GM19035 (cell line): Measurements from ENCODE around the gene MYO9A.
A peak's percentile ranks its signal among the peaks of the same experiment; 100 is the strongest.

Experiments used
- ATAC-seq: cut with Tn5 transposase; IDR thresholded peaks from one replicate; pipeline ENCODE4 v1.9.1; 2021; ENCODE audit not compliant: unreplicated experiment

Gene MYO9A, protein sequence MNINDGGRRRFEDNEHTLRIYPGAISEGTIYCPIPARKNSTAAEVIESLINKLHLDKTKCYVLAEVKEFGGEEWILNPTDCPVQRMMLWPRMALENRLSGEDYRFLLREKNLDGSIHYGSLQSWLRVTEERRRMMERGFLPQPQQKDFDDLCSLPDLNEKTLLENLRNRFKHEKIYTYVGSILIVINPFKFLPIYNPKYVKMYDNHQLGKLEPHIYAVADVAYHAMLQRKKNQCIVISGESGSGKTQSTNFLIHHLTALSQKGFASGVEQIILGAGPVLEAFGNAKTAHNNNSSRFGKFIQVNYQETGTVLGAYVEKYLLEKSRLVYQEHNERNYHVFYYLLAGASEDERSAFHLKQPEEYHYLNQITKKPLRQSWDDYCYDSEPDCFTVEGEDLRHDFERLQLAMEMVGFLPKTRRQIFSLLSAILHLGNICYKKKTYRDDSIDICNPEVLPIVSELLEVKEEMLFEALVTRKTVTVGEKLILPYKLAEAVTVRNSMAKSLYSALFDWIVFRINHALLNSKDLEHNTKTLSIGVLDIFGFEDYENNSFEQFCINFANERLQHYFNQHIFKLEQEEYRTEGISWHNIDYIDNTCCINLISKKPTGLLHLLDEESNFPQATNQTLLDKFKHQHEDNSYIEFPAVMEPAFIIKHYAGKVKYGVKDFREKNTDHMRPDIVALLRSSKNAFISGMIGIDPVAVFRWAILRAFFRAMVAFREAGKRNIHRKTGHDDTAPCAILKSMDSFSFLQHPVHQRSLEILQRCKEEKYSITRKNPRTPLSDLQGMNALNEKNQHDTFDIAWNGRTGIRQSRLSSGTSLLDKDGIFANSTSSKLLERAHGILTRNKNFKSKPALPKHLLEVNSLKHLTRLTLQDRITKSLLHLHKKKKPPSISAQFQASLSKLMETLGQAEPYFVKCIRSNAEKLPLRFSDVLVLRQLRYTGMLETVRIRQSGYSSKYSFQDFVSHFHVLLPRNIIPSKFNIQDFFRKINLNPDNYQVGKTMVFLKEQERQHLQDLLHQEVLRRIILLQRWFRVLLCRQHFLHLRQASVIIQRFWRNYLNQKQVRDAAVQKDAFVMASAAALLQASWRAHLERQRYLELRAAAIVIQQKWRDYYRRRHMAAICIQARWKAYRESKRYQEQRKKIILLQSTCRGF (N-terminal part only)

DNA sequence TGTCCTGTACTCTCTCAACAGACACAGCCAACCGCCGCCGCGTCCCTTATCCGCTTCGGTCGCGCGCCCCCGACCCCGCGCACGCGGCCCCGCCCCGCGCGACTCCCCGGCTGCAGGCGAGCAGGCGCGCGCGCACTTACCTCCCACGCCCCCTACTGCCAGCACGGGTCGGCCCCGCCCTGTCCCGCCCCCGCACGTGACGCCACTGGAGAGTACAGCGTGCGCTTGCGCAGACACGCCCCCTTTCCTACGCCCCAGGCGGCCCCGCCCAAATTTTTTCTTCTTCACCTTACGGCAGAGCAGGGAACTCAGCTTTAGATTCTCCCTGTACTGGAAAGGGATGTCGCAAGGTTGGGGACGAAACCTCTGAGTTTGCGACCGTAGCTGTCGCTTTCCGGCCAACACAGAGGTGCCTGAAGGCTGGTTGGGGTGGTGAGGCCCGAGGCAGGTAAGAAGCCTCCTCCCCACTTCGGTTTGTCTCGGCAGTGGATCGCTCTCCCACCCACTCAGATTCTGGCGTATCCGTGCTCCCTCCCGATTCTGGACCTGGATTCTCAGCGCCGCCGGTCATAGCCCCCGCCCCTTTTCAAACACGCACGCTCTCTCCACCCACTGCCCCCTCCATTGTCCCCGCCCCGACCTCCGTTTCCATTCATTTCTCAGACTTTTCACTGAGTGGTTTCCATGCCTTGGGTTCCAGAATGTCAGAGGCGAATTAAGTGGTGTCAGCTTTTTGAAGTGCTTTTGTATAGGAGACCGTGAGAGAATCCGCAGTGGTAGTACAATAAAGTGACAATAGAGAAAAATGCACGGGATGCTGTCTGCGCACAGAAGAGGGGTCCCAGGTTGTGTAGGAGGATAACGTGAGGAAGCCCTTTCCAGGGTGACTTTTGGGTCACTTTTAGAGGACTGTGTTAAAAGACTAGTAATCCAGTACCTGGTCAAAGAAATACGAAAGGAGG, at the start of gene MYO9A, which contains the start of gene SENP8:
Gene MYO9A, minus strand, starts transcription at position 134 of the 962 bp plus-strand sequence. CDS start 71,587 bp downstream, outside the sequence.
Gene SENP8, plus strand, starts transcription at position 387 of the 962 bp plus-strand sequence. CDS start 21,221 bp downstream, outside the sequence.
- ATAC-seq = peak; percentile 65

DNA sequence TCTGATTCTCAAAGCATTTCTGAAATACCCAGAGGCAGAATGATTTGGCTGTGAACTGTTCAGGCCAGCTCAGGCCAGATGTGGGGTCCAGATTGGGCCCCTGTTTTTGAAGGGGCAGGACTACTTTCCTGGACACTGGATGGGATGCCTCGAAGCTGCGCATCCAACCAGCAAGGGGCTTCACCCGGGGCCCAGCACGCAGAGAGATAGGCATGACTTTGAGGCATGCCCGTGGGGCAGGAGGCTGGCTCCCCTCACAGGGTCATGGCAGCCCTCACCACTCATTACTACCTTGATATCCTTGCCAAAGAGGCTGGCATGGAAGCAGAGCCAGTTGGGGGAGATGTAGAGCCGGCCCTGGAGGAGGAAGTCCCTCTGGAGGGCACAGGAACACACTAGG, 49.5 kb upstream of the MYO9A start:
- ATAC-seq = no peak

DNA sequence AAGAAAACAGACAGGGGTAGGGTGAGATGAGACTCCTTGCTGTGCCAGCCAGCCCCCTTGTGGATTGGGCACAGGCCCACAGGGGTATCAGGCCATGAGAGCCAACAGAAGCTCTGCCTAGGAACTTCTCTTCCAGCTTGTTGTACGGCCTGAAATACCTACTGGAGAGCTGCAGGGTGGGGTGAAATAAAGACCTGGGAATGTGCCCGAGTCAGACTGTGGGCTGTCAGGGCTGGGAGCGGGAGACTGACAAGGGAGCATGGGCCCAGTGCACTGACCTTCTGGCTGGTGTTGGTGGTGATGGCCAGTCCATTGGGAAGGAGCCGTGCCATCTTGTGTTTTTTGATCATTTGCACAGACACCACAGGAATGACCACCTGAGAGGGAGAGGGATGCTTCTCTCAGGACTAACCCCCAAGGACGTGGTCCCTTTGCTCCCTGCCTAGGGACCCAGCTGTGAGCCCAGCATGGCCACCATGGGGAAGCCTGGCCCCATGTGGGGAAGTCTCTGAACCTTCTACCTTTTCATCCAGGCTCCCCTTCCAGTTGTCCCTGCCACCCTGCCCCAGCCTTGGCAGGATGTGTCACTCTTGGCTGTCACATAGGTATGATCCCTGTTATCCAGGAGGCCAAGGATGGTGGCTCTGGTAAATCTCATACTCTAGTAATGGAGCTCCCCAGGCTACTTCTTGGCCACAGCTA, 48.9 kb upstream of the MYO9A start:
- ATAC-seq = no peak

DNA sequence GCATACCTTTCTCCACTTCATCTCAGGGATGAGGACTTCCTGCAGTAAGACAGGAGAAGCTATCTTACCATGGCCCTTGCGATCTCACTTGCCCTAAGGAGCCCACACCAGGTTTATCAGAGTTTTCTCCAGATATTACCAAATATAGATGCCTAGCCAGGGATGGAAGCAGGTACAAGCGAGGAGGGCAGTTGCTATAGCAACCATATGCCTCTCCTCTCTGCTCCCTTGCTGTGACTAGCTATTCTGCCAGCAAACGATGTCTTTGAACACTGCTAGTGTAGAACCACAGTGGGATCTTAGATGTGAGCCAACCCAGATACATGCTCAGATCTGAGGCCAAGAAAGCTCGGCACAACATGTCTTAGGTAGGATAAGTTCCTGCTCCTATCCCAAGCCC, 45.8 kb upstream of the MYO9A start:
- ATAC-seq = no peak

DNA sequence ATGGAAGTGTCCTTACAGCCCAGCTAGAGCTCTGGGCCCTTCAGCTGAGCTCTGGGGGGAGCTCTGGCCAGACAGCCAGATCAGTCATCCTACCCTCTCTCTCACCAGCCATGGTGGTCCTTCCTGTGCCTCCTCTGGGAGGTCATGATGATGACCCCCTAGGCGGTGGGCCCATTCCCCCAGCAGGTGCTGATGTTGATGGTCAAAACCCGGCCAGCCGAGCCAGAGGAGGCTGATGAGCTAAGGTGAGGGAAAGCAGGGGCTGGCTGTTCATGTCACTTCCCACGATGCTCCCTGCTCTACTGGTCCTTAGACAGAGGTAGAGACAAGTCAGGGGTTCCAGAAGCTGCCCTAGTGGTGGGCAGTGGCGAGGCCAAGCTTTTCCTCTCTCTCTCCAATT, 44.6 kb upstream of the MYO9A start:
- ATAC-seq = no peak

DNA sequence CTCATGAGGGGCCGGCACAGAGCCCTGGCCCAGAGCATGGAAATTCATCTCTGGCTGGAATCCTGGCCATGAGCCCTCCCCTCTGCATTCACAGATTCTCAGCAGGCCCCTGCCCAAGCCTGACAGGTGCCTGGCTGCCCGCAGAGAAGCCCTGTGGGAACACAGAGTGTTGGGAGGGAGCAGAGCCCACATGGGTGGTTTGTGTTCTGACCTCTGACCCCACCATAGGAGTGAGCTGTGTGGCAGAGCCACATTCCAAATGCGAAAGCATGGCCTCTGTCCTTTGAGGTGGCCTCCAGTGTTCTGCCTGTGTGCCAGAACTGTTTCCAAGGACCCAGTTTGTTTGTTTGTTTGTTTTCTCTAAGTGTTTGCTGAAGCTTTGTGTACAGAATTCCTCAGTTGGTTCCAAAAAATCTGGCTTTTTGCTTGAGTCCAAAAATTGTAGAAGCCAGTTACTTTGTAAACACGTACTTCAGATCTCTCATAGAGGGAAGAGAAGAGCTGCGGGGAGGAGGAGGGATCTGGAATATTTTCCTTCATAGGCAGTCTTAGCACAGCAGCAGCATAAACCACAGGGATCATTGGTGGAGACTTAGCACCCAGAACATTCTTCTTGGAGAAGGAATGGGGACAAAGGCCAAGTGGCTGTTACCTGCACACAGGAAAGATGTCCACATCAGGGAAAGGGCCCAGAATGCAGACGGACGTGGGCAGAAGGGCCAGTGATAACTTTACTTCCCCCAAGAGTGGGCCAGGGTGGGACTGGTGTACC, 43.6 kb upstream of the MYO9A start:
- no peak for ATAC-seq

DNA sequence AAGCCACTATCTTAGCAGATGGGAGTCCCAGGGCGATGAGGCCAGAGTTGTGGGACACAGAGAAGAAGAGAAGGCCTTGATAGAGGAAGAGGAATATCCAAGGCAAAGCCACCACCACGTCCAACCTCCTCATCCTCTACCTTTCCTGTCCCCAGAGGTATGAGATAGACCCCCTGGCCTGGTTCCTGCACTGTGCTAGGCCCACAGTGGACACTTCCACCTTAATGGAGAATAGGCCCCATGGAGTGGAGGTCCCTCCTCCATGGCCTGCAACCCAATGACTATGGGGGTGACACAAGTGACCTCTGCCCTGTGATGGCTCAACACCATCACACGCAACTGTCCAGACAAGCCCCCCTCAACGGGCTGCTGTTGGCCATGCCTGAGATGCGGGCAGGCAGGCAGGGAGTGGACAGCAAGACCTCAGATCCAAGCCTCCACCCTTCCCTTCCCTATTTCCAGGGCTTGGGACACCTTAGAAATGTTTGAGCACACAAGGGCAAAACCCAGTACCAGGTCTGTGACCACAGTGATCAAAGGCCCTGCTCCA, 42.8 kb upstream of the MYO9A start:
- no peak for ATAC-seq

DNA sequence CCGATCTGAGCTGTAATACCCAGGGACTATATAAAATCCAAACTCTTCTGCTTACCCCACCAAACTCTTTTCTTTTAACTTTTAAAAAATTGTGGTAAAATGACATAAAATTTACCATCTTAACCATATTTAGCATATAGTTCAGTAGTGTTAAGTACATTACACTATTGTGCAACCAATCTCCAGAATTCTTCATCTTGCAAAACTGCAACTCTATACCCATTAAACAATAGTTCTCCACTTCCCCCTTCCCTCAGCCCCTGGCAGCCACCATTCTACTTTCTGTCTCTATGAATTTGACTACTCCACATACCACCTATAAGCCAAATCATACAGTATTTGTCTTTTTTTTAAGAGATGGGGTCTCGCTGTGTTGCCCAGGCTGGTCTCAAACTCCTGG, 39.0 kb upstream of the MYO9A start:
- no peak for ATAC-seq

DNA sequence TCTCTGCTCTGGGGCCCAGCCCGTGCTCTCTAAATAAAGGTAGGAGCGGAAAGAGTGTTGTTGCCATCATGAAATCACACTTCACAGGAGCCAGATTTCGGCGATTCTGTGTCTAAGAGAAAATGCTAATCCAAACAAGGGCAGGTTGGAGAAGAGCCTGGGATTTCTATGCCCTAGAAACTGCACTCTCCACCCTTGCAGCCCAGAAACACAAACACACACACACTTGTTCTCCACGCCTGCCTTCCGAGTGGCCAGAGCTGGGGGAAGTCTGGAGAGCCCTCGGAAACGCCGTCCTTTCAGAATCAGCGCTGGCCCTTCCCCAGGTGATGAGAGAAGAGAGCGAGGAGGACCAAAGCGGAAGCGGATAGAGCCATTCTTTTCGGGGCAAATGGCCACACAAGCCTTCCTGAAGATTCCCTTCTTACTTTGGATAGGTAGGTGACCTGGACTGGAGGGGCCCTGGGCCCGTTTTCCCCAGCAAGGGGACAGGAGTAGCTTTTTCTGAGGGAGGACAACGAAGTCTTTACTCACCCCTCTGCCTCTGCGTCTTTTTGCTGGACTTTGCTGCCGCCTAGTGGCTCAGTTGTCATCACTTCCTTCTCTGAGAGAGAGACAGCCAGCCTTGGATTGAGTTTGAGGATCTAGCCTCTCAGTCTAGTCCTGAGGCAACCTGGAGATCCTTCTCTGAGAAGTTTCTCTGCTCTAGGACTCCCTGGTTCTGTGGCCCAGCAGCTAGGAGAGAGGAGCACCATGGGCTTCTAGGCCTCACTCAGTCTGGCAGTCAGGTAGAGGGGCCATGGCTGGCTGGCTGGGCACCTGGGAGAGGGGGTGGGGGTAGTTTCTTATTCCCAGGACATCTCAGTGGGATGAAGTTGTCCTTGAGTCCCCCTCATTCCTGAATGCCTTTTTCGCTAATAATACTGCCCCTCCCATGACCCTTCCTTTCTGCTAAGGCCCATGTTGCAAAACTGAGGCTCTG, 38.0 kb upstream of the MYO9A start:
- peak; percentile 68 for ATAC-seq

DNA sequence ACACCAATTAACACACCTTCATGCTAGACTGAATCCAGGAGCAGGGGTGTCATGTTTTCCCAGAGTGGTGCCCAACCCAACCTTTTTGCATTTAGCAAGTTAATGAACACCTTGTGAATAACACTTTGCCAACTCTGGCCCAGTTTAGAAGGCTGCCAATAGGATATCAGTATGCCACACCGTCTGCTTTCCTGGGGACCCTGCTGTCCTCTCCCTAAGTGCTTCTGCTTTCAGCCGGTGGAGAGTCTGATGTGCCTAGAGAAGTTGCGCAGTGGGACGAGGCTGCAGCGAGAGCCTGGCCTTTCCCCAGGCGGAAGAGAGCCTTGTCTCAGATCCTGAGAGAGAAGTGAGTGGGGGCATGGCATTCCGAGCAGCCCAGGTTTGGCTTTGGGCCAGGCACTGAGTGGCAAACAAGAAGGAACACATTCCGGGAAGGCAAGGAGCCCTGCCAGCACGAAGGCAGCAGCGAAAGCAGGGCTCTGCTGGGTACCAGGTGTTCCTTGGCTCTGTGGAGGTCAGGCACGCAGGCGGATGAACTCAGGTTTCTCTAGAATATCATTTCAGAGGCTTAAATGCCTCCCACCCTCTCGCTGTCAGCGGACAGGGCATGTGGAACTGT, 37.2 kb upstream of the MYO9A start:
- ATAC-seq = no peak

DNA sequence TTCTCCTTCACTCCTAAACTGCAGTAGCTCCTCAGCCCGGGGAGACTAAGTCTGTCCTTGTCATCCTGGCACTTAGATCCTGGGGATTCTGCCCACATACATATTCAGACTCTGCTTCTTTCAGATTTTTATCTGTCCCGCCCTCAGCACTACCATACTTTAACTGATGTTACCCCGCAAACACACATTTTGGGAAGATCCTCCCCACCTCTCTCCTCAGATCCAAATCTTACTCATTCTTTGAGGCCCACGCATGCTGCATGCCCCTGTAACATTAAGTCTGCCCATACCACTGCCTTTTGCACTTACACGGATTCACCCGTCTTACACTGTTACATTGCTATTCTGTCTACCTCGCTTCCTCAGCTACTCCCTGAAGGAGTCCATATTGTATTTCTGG, 36.4 kb upstream of the MYO9A start:
- no peak for ATAC-seq

DNA sequence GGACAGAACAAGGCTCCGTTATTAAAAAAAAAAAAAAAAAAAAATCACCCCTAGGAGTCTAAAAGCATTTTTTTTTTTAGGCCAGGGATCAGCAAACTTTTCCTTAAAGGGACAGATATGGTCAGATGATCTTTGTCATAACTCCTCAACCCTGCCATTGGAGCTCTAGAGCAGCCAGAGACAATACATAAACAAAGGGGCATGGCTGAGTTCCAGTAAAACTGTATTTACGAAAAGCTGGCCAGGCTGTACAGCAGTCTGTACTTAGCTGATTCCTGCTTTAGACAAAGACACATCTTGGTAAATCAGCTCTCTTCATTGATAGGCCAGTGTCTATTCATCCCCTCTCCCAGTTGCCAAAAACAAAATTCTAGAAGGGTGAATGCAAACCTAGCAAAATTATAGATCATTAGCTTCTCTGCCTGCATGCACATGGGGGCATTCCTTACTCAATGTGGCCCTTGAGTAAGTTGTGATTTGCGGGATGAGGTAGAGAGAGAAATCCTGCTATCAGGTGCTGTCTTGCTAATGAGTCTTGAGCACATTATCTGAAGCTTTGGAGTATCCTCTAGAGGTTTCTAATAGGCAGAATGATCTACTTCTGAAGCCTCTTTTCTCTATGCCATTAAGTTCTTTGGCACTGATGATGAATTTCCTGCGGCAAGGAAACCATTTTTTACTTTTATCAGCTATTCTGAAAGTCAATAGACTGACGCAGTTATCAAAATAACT, 35.5 kb upstream of the MYO9A start:
- ATAC-seq = no peak

DNA sequence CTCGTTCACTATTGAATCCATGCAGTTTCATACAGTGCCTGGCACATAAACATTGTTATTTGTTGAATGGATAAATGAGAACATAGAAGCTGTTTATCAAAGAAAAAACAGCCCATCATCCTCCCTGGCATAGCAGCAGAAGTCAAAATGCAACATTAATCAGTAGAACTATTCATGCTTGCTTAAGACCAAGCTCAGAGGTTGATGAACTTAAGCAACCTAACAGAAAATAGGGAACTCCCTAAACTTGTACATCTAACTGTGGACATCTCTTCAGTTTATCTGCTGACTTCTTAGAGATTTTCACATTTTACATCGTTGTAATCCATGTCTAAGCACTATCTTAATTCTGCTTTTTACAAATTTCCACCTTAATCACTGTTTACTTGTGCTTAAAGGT, 29.5 kb upstream of the MYO9A start:
- ATAC-seq = no peak

DNA sequence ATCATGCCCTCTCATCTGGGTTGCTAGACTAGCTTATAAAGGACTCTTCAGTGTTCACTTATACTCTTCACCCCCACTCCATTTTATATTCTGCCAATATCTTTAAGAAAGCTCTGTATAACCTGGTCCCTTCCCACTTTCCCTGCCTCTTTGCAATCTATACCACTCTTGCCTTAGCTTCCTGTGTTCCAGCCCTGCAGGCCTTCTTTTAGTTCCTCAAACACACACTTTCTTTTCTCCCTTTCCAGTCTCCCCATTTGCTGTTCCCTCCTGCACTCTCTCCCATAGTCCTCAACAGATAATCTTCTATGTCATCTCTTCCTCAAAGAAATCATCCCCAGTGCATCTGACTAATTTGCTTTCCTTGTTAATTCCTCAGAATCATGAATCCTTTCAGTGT, 29.0 kb upstream of the MYO9A start:
- ATAC-seq = no peak

DNA sequence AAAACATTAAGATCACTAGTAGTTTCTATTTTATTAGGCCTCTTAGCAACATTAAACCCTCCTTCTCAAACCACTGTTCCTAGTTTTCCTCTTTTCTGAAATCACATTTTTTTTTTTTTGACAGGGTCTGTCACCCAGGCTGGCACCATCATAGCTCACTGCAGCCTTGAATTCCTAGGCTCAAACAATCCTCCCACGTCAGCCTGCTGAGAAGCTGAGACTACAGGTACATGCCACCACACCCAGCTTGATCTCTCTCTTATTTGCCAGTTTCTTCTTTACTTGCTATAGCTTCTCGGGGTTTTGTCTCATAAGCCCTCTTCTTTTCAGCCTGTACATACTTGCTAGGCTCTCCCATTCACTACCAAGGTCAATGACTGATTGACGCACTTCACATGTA, 28.3 kb upstream of the MYO9A start:
- no peak for ATAC-seq
